Spleen (tissue), 7 donors: ENCODE measurements around the gene KRTAP4-11.

ENCODE experiments used
- POLR2A ChIP-seq, 3 donors: fragments of 450-650 bp; IDR thresholded peaks; one replicate each; pipeline ENCODE4 v1.5.1; 2017; ENCODE audit warnings: antibody characterized with exemption in 3 of 3, mild to moderate bottlenecking in 1 of 3
- POLR2AphosphoS5 ChIP-seq, 3 donors: sonication (generic); formaldehyde crosslinking; IDR thresholded peaks; one replicate each; pipeline ENCODE4 v1.5.1; 2017; ENCODE audit warnings: antibody characterized with exemption in 3 of 3
- TF ChIP-seq, protein P1 (sequence below), 11 experiments: fragments of 200-600 bp in 7 of 11; fragments of 450-650 bp in 4 of 11; sonication (generic) in 4 of 11; IDR thresholded peaks in 8 of 11; conservative IDR thresholded peaks in 3 of 11; 1 replicate in 7 of 11; 2 replicates in 4 of 11; pipeline versions ENCODE4 v1.4.0 to v1.8.0; 2016 to 2021; ENCODE audit warnings: antibody characterized with exemption in 11 of 11, inconsistent platforms in 4 of 11, mild to moderate bottlenecking in 1 of 11
- donor health status: DM: no; HTN: no; CAD: no; lungs with moderate emphysema.
- donor health status: DM: no; HTN: no; CAD: no.
- donor health status: DM: no; HTN: no; CAD: no.

- TF ChIP-seq, protein P1, sequence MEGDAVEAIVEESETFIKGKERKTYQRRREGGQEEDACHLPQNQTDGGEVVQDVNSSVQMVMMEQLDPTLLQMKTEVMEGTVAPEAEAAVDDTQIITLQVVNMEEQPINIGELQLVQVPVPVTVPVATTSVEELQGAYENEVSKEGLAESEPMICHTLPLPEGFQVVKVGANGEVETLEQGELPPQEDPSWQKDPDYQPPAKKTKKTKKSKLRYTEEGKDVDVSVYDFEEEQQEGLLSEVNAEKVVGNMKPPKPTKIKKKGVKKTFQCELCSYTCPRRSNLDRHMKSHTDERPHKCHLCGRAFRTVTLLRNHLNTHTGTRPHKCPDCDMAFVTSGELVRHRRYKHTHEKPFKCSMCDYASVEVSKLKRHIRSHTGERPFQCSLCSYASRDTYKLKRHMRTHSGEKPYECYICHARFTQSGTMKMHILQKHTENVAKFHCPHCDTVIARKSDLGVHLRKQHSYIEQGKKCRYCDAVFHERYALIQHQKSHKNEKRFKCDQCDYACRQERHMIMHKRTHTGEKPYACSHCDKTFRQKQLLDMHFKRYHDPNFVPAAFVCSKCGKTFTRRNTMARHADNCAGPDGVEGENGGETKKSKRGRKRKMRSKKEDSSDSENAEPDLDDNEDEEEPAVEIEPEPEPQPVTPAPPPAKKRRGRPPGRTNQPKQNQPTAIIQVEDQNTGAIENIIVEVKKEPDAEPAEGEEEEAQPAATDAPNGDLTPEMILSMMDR (IDR thresholded peaks at IDR 0.05 in 8 of 11, conservative IDR thresholded peaks at IDR 0.05 in 3 of 11): no peak
- TF ChIP-seq POLR2A (IDR thresholded peaks at IDR 0.05): no peak
- TF ChIP-seq POLR2AphosphoS5 (IDR thresholded peaks at IDR 0.05): no peak
Observed at GRCh38 chr17:41069031-41069430, 49.1 kb downstream of the KRTAP4-11 start.
